ENCODE measurements around the gene HAGHL. TPM values are rescaled to one million over a fixed set of nuclear protein-coding genes. Genes with fewer than 3 reads are reported as not detected.

The HAGHL gene
- total and polyA plus RNA-seq, 4 experiments from 2014 or later, result 2.2 to 24.4 (median 10.6) TPM

GRCh38 chr16:717450-718245 is 9.3 kb upstream of the HAGHL start:
- DNase-seq, result no peak
- H3K36me3 ChIP-seq (ENCODE audit: insufficient read depth, low read length), result no peaks in the 10 kb centered on the region
- H3K27me3 ChIP-seq (ENCODE audit: insufficient read depth, low read length), result no peaks in the 10 kb centered on the region
- no peak overlapping the region for H3K27ac Mint-ChIP-seq
- no peaks in the 10 kb centered on the region for H3K36me3 Mint-ChIP-seq
- H3K4me1 Mint-ChIP-seq, result peaks cover 3 to 33% (median 14%) of the 10 kb centered on the region in 4 donors
- no peak overlapping the region for H3K27ac ChIP-seq (ENCODE audit: low read depth, low read length)
- H3K4me3 ChIP-seq (ENCODE audit: low read length in 2 of 2), result no peak overlapping the region
- H3K27me3 Mint-ChIP-seq, result peaks cover 0 to 3% of the 10 kb centered on the region in 2 donors
- intact Hi-C loops (cut with micrococcal nuclease), result no loop called here
- CTCF ChIA-PET (ENCODE audit: partially characterized antibody), result interaction anchor here (0.7 to 2.0 kb wide), 3 partner anchors 19 to 33 kb away, joined by 3 to 7 read pairs (median 4); partner anchors contain the start of gene CIAO3
- H3K9me3 Mint-ChIP-seq, result peaks cover 0 to 2% (median 0%) of the 10 kb centered on the region in 8 donors
- POLR2A ChIA-PET (ENCODE audit: partially characterized antibody), result interaction anchor here (0.9 to 9.0 kb wide), 3 partner anchors 7 to 25 kb away, joined by 3 to 71 read pairs (median 23); partner anchors contain the start of genes ANTKMT, CCDC78 and HAGHL
- H3K9me3 ChIP-seq (ENCODE audit: control insufficient read depth in 1 of 2, low read length in 2 of 2), result no peaks in the 10 kb centered on the region
- H3K4me1 ChIP-seq (ENCODE audit: insufficient read depth, low read length), result peaks cover 40% of the 10 kb centered on the region
- H3K4me3 Mint-ChIP-seq, result no peak overlapping the region

DNA sequence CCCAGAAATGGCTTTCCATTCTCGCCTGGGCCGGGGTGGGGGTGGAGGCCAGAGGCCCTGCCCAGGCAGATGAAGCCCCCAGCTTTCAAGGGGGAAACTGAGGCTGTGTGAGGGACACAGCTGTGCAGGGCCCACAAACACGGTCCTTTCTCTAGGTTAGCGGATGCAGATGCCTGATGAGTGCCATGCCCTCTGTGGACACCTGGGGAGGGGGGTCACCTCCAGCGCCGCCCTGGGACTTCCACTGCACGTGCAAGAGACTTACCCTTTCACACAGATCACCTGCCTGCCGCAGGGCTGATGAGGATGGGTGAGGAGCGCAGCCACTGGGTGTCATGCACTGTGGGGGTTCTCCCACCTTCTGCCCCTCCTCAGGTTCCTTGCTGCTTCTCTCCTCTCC is 8.5 kb upstream of the HAGHL start:
- peak overlapping the region in 2 of 8 donors; percentile 69 to 70 for H3K4me3 Mint-ChIP-seq
- peaks cover 40% of the 10 kb centered on the region for H3K4me1 ChIP-seq (ENCODE audit: insufficient read depth, low read length)
- ChIA-PET CTCF (ENCODE audit: partially characterized antibody) (interaction anchor here (1.5 kb wide), 1 partner anchor 14 kb away, joined by 3 read pairs; no protein-coding TSS in a partner anchor), POLR2A (ENCODE audit: partially characterized antibody) (interaction anchor here (9.0 to 12.9 kb wide), 2 partner anchors 6 to 25 kb away, joined by 71 to 166 read pairs; partner anchors contain the start of genes ANTKMT, CCDC78, HAGHL and WDR24)
- H3K27ac Mint-ChIP-seq, result no peak overlapping the region
- no peaks in the 10 kb centered on the region for H3K9me3 ChIP-seq (ENCODE audit: control insufficient read depth in 1 of 2, low read length in 2 of 2)
- H3K9me3 Mint-ChIP-seq, result peaks cover 0 to 2% (median 0%) of the 10 kb centered on the region in 8 donors
- no peaks in the 10 kb centered on the region for H3K36me3 ChIP-seq (ENCODE audit: insufficient read depth, low read length)
- H3K4me3 ChIP-seq (ENCODE audit: low read length in 2 of 2), result no peak overlapping the region
- H3K27ac ChIP-seq (ENCODE audit: low read depth, low read length), result no peak overlapping the region
- intact Hi-C loops (cut with micrococcal nuclease), result no loop called here
- no peaks in the 10 kb centered on the region for H3K27me3 Mint-ChIP-seq
- H3K36me3 Mint-ChIP-seq, result no peaks in the 10 kb centered on the region
- H3K4me1 Mint-ChIP-seq, result peaks cover 3 to 35% (median 12%) of the 10 kb centered on the region in 4 donors
- no peak for DNase-seq
- no peaks in the 10 kb centered on the region for H3K27me3 ChIP-seq (ENCODE audit: insufficient read depth, low read length)

DNA sequence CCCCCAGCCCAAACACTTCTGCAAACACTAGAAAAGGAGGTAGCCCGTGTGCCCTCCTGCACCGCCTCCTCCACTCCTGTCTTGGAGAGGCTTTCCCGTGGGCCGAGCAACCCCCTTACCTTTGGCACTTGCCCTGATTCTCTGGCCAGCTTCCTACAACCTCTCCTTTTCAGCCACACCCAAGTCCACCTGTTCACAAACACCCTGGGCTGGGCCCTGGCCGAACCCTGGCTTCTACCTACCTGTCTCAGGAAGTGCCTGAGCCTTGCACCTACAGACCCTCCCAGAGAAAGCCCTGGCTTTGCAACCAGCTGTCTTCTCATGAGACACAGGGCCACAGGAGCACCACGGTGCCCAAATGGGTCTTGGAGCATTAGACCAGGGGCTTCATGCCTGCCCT is 8.0 kb upstream of the HAGHL start:
- H3K27me3 ChIP-seq (ENCODE audit: insufficient read depth, low read length), result no peaks in the 10 kb centered on the region
- ChIA-PET CTCF (ENCODE audit: partially characterized antibody) (interaction anchor here (1.5 to 4.5 kb wide), 2 partner anchors 13 to 22 kb away, joined by 3 to 27 read pairs; partner anchors contain the start of gene CIAO3), POLR2A (ENCODE audit: partially characterized antibody) (interaction anchor here (1.5 to 12.9 kb wide), 3 partner anchors 6 to 26 kb away, joined by 5 to 166 read pairs (median 71); partner anchors contain the start of genes ANTKMT, CCDC78, HAGHL and WDR24)
- no peaks in the 10 kb centered on the region for H3K27me3 Mint-ChIP-seq
- no peak overlapping the region for H3K4me3 ChIP-seq (ENCODE audit: low read length in 2 of 2)
- no peaks in the 10 kb centered on the region for H3K36me3 Mint-ChIP-seq
- no peak for DNase-seq
- H3K36me3 ChIP-seq (ENCODE audit: insufficient read depth, low read length), result no peaks in the 10 kb centered on the region
- H3K4me1 ChIP-seq (ENCODE audit: insufficient read depth, low read length), result peaks cover 40% of the 10 kb centered on the region
- H3K9me3 ChIP-seq (ENCODE audit: control insufficient read depth in 1 of 2, low read length in 2 of 2), result no peaks in the 10 kb centered on the region
- H3K4me1 Mint-ChIP-seq, result peaks cover 3 to 38% (median 12%) of the 10 kb centered on the region in 4 donors
- peak overlapping the region in 6 of 8 donors; percentile 26 to 85 (median 76) for H3K4me3 Mint-ChIP-seq
- H3K9me3 Mint-ChIP-seq, result peaks cover 0 to 2% (median 0%) of the 10 kb centered on the region in 8 donors
- H3K27ac ChIP-seq (ENCODE audit: low read depth, low read length), result no peak overlapping the region
- intact Hi-C loops (cut with micrococcal nuclease), result no loop called here
- H3K27ac Mint-ChIP-seq, result peak overlapping the region in 6 of 7 donors; percentile 9 to 91 (median 82)

DNA sequence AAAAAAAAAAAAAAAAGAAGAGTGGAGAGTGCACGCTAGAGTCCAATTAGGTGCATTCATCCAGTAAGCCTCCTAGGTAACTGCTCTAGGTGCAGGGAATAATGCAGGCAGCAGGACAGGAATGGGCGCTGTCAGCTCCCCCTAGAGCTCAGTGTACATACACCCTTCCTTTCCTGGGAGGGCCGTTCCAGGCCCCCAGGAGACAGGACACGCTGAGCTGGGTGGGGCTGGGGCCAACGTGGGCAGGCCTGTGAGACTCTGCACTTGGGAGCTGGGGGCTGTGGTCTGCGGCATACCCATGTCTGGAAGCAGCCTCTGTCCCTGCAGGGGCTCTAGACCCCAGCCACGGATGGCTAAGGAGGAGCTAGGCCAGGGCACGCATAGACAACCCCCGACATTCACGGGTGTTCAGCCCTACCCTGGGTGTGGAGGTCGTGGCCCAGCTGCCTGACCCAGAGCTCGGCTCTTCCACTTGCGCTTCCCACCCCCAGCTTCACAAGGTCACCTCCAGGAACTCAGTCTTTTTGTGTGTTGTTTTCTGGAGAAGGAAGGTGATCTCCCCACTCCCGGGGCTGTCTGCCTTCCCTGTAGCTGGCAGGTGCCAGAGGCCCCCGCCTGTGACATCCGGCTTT is 7.0 kb upstream of the HAGHL start:
- H3K4me1 ChIP-seq (ENCODE audit: insufficient read depth, low read length), result peaks cover 34% of the 10 kb centered on the region
- Mint-ChIP-seq H3K27ac (peak overlapping the region; percentile 47 to 91 (median 84)), H3K9me3 (peaks cover 0 to 2% (median 0%) of the 10 kb centered on the region in 8 donors), H3K4me1 (peaks cover 3 to 38% (median 12%) of the 10 kb centered on the region in 4 donors), H3K27me3 (no peaks in the 10 kb centered on the region), H3K4me3 (peak overlapping the region; percentile 80 to 88 (median 84)), H3K36me3 (no peaks in the 10 kb centered on the region)
- POLR2A ChIA-PET (ENCODE audit: partially characterized antibody), result interaction anchor here (0.6 to 12.9 kb wide), 10 partner anchors 10 to 99 kb away, joined by 3 to 166 read pairs (median 5); partner anchors contain the start of genes CHTF18, CIAO3, RHBDL1 and RPUSD1
- no peaks in the 10 kb centered on the region for H3K27me3 ChIP-seq (ENCODE audit: insufficient read depth, low read length)
- DNase-seq, result peak in 1 of 5 donors; percentile 22
- peak overlapping the region; percentile 40 for H3K27ac ChIP-seq (ENCODE audit: low read depth, low read length)
- intact Hi-C loops (cut with micrococcal nuclease), result no loop called here
- CTCF ChIA-PET (ENCODE audit: partially characterized antibody), result interaction anchor here (1.0 to 4.5 kb wide), 8 partner anchors 8 to 21 kb away, joined by 3 to 27 read pairs (median 4); partner anchors contain the start of gene CIAO3
- H3K9me3 ChIP-seq (ENCODE audit: control insufficient read depth in 1 of 2, low read length in 2 of 2), result no peaks in the 10 kb centered on the region
- H3K4me3 ChIP-seq (ENCODE audit: low read length in 2 of 2), result peak overlapping the region; percentile 42 to 60
- H3K36me3 ChIP-seq (ENCODE audit: insufficient read depth, low read length), result no peaks in the 10 kb centered on the region

DNA sequence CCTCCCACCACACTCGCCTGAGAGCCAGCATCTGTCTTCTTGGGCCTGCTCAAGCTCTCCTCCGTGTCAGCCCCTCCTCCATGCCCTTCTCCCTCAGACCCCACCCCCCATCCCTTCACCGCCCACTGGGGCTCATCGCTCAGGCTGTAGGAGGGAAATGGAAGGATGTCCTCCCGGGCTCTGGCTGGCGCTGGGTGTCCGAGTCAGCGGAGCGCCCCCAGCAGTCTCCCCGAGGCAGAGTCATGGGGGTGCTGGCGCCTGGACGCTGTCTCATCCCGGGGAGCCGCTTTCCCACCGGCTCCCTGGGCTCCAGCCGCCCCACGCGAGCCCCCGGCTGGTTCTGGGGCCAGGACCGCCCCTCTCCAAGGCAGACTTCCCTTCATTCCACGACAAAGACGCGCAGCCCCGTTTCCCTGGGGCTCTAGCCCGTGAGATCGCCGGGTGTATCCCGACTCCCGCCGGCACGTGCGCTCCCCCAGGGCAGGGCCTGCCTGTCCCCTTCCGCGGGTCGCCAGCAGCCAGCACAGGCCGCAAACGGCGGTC is 6.4 kb upstream of the HAGHL start:
- Histone ChIP-seq H3K27me3 (ENCODE audit: insufficient read depth, low read length) (no peaks in the 10 kb centered on the region), H3K4me1 (ENCODE audit: insufficient read depth, low read length) (peaks cover 34% of the 10 kb centered on the region), H3K27ac (ENCODE audit: low read depth, low read length) (peak overlapping the region; percentile 40), H3K4me3 (ENCODE audit: low read length in 2 of 2) (peak overlapping the region; percentile 42 to 60), H3K9me3 (ENCODE audit: control insufficient read depth in 1 of 2, low read length in 2 of 2) (no peaks in the 10 kb centered on the region), H3K36me3 (ENCODE audit: insufficient read depth, low read length) (no peaks in the 10 kb centered on the region)
- POLR2A ChIA-PET (ENCODE audit: partially characterized antibody), result interaction anchor here (0.6 to 12.9 kb wide), 15 partner anchors 6 to 99 kb away, joined by 3 to 166 read pairs (median 5); partner anchors contain the start of genes CHTF18, CIAO3, METRN and RHBDL1
- H3K27me3 Mint-ChIP-seq, result no peaks in the 10 kb centered on the region
- DNase-seq, result peak in 1 of 5 donors; percentile 31
- peaks cover 3 to 38% (median 12%) of the 10 kb centered on the region in 4 donors for H3K4me1 Mint-ChIP-seq
- CTCF ChIA-PET (ENCODE audit: partially characterized antibody), result interaction anchor here (0.9 to 4.5 kb wide), 10 partner anchors 8 to 64 kb away, joined by 3 to 27 read pairs (median 4); partner anchors contain the start of gene CIAO3
- H3K36me3 Mint-ChIP-seq, result no peaks in the 10 kb centered on the region
- intact Hi-C loops (cut with micrococcal nuclease), result no loop called here
- H3K4me3 Mint-ChIP-seq, result peak overlapping the region; percentile 80 to 88 (median 84)
- peaks cover 0 to 2% (median 0%) of the 10 kb centered on the region in 8 donors for H3K9me3 Mint-ChIP-seq
- peak overlapping the region in 6 of 7 donors; percentile 54 to 91 (median 84) for H3K27ac Mint-ChIP-seq

- H3K9me3 ChIP-seq (ENCODE audit: control insufficient read depth in 1 of 2, low read length in 2 of 2), result no peaks in the 10 kb centered on the region
- H3K4me1 ChIP-seq (ENCODE audit: insufficient read depth, low read length), result peaks cover 30% of the 10 kb centered on the region
- H3K36me3 ChIP-seq (ENCODE audit: insufficient read depth, low read length), result no peaks in the 10 kb centered on the region
- ChIA-PET POLR2A (ENCODE audit: partially characterized antibody) (interaction anchor here (0.7 to 12.9 kb wide), 15 partner anchors 7 to 98 kb away, joined by 3 to 166 read pairs (median 5); partner anchors contain the start of genes CHTF18, CIAO3, METRN and RHBDL1), CTCF (ENCODE audit: partially characterized antibody) (interaction anchor here (0.9 to 4.5 kb wide), 6 partner anchors 9 to 64 kb away, joined by 3 to 27 read pairs (median 5); partner anchors contain the start of gene CIAO3)
- H3K4me1 Mint-ChIP-seq, result peaks cover 3 to 33% (median 12%) of the 10 kb centered on the region in 4 donors
- H3K4me3 ChIP-seq (ENCODE audit: low read length in 2 of 2), result peak within 1 kb of the TSS; percentile 42 to 60
- intact Hi-C loops (cut with micrococcal nuclease), result no loop called here
- H3K9me3 Mint-ChIP-seq, result peaks cover 0 to 2% (median 0%) of the 10 kb centered on the region in 8 donors
- no peaks in the 10 kb centered on the region for H3K27me3 ChIP-seq (ENCODE audit: insufficient read depth, low read length)
- peak; percentile 71 to 79 (median 77) for DNase-seq
- peak within 1 kb of the TSS; percentile 80 to 88 (median 84) for H3K4me3 Mint-ChIP-seq
- H3K27ac ChIP-seq (ENCODE audit: low read depth, low read length), result peak within 1 kb of the TSS; percentile 47
- no peaks in the 10 kb centered on the region for H3K27me3 Mint-ChIP-seq
- peak within 1 kb of the TSS; percentile 47 to 91 (median 84) for H3K27ac Mint-ChIP-seq
- no peaks in the 10 kb centered on the region for H3K36me3 Mint-ChIP-seq
These were observed 5.7 kb upstream of the HAGHL start, which contains the start of gene ANTKMT for GRCh38 chr16:720990-721764. TSS of gene ANTKMT (plus strand) at chr16:721146. CDS start at chr16:721275, 129 bp downstream.

All from CD4-positive, alpha-beta memory T cell (primary cell).